Activated T-helper 1 cell treated with anti-CD3 and anti-CD28 coated beads, Interleukin-12 subunit alpha, Interleukin-12 subunit beta, Interleukin-2, Interleukin-4 antibody, amounts not matched to agents 30 ng/mL and 10 ng/mL and 1 ng/mL, durations not matched to agents 14 hours and 24 hours and 36 hours (primary cell): ENCODE data around the gene SPDYE6. TPM values are rescaled to one million over a fixed set of nuclear protein-coding genes. Genes with fewer than 3 reads are reported as not detected.
"Not testable (repeated sequence)": the region's sequence is repeated elsewhere in the genome, so short reads cannot be mapped to it uniquely, and the experiment has no call there.

Source experiments
- DNase-seq: peaks from one replicate; pipeline ENCODE4 v3.0.0; 2021; ENCODE audit warnings: low spot score
- H3K27ac Mint-ChIP-seq: one replicate; pipeline ENCODE4 v1.8.0; 2021; ENCODE audit warnings: mild to moderate bottlenecking, mixed read lengths
- H3K27me3 Mint-ChIP-seq: one replicate; pipeline ENCODE4 v1.8.0; 2022; ENCODE audit warnings: mild to moderate bottlenecking, moderate library complexity, mixed read lengths; ENCODE audit not compliant: insufficient read depth
- H3K36me3 Mint-ChIP-seq: one replicate; pipeline ENCODE4 v1.8.0; 2021; ENCODE audit warnings: low read depth, mixed read lengths
- H3K4me1 Mint-ChIP-seq: one replicate; pipeline ENCODE4 v1.8.0; 2021; ENCODE audit warnings: low read depth, mixed read lengths
- H3K4me3 Mint-ChIP-seq: one replicate; pipeline ENCODE4 v1.8.0; 2021; ENCODE audit warnings: mild to moderate bottlenecking, moderate library complexity, mixed read lengths
- H3K9me3 Mint-ChIP-seq: one replicate; pipeline ENCODE4 v1.8.0; 2021; ENCODE audit warnings: mixed read lengths
- intact Hi-C: fragments of 100-400 bp; cut with micrococcal nuclease; formaldehyde crosslinking; loops from one replicate; pipeline ENCODE4 v1.15.1; 2024
- total RNA-seq: library from RNA; stranded (reverse); gene quantifications from 2 replicates; pipeline ENCODE4 v1.2.3, GENCODE V29; 2022

SPDYE6 gene
- total RNA-seq, 1 donor from 2014 or later, result not detected

DNA sequence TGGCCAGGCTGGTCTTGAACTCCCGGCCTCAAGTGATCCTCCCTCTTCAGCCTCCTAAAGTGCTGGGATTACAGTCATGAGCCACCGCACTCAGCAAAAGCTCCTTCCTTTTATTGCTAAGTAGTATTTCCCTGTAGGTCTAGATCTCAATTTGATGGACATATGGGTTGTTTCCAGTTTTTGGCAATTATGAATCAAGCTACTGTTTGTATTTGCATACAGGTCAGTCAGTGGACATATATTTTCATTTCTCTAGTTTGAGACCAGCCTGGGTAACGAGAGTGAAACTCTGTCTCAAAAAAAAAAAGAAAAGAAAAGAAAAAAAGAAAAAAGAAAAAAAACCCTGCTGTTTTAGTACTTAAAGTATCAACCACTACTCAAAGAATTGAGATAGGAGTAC, 33.6 kb upstream of the SPDYE6 start:
- intact Hi-C loops, result loop anchor here (1.0 kb wide), 1 partner anchor 111 kb away; no protein-coding TSS in a partner anchor
- H3K36me3 Mint-ChIP-seq, result peaks cover 19% of the 10 kb centered on the region
- H3K27me3 Mint-ChIP-seq, result no peaks in the 10 kb centered on the region
- H3K4me3 Mint-ChIP-seq, result no peak overlapping the region
- H3K9me3 Mint-ChIP-seq, result no peaks in the 10 kb centered on the region
- H3K4me1 Mint-ChIP-seq, result no peaks in the 10 kb centered on the region
- H3K27ac Mint-ChIP-seq, result no peak overlapping the region
- no peak for DNase-seq

DNA sequence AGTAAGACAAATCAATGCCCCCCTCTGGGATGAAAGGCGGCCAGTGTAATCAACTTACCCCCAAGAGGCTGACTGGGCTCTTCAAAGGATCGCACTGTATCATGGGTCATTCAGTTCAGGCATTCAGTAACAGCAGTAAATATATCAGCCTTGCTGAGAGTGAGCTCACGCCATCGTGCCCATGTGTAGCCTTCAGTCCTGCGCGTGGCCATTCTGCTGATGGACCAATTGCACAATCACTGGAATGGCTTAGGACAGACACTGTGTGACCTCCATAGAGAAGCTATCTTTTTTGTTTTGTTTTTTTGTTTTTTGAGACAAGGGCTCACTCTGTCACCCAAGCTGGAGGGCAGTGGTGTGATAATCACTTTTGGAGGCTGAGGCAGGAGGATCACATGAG, 30.8 kb upstream of the SPDYE6 start:
- Mint-ChIP-seq H3K36me3 (peaks cover 14% of the 10 kb centered on the region), H3K27ac (no peak overlapping the region), H3K4me1 (no peaks in the 10 kb centered on the region), H3K9me3 (no peaks in the 10 kb centered on the region), H3K27me3 (no peaks in the 10 kb centered on the region), H3K4me3 (no peak overlapping the region)
- DNase-seq, result no peak
- intact Hi-C loops, result no loop called here

DNA sequence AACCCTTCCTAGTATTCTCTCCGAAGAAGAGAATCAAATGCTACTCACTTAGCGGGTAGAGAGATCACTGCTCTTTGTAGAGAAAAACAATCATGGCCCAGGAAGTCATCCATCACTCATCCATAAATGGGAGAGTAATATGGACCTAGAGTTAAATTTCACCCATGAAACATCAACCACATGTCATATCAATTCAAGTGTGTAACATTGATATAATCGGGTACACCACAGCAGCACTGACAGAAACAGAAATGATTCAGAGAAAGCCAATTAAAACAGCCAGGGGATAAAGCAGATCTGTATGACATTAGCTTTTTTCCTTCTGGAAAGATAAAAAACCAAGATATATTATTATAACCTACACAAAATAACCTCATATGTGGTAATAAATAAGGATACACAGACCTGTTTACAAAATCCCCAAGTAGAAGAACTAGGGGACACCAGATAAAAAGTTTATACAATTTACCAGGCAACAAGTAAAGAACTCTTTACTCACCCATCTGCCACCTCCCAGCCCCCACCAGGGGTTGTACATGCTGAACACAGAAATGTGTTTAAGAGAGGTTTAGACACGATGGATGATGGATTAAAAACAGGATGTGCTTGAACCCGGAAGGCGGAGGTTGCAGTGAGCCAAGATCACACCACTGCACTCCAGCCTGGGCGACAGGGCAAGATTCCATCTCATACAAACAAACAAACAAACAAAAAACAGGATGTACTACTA, 25.6 kb upstream of the SPDYE6 start:
- intact Hi-C loops, H3K27ac Mint-ChIP-seq: not testable (repeated sequence)

DNA sequence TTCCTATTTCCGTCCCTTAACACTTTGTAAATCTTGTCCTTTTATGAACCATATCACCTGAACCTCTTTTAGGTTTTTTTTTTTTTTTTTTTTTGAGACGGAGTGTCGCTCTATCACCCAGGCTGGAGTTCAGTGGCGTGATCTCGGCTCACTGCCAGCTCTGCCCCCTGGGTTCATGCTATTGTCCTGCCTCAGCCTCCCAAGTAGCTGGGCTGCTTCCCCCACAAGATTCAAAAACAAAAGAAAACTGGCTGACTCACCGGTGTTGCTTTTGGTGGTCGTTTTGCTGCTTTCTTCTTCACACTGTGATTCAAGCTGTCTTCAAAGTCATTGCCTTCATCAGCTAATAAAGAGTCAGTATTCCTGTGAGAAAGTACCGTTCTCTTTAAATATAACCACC, 24.6 kb upstream of the SPDYE6 start:
- intact Hi-C loops, H3K27ac Mint-ChIP-seq, H3K9me3 Mint-ChIP-seq, H3K4me3 Mint-ChIP-seq, DNase-seq, H3K27me3 Mint-ChIP-seq, H3K4me1 Mint-ChIP-seq: not testable (repeated sequence)
- H3K36me3 Mint-ChIP-seq, result peaks cover 33% of the 10 kb centered on the region

More for the DNA sequence above, 25.6 kb upstream of the SPDYE6 start:
- DNase-seq, H3K27me3 Mint-ChIP-seq, H3K4me1 Mint-ChIP-seq, H3K4me3 Mint-ChIP-seq, H3K9me3 Mint-ChIP-seq: not testable (repeated sequence)
- peaks cover 32% of the 10 kb centered on the region for H3K36me3 Mint-ChIP-seq

DNA sequence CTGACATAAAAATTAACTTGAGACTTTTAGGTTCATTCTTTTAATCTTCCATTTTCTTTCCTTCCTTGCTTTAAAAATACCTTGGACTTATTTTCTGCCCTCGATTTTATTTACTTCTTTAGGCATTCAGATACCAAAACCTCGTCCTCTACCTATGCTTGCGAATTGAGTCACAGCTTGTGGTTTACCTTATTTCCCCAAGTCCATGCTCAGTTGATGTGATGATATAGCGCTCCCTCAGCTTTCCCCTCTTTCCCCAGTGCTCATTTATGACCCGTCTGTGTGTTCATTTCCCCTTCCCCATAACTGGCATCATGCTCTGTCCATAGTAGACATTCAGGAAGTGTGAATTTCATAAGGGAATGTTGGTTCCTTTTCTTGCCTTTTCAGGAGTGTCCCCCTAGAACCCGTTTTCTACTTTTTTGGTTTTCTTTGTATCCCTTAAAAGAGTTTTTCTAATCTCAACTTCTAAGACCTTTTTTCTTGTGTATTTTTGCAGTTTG, 20.8 kb upstream of the SPDYE6 start:
- no peak overlapping the region for H3K4me3 Mint-ChIP-seq
- H3K9me3 Mint-ChIP-seq, result no peaks in the 10 kb centered on the region
- peaks cover 11% of the 10 kb centered on the region for H3K4me1 Mint-ChIP-seq
- H3K27ac Mint-ChIP-seq, result peak overlapping the region; percentile 0
- peaks cover 37% of the 10 kb centered on the region for H3K36me3 Mint-ChIP-seq
- intact Hi-C loops, result no loop called here
- H3K27me3 Mint-ChIP-seq, result no peaks in the 10 kb centered on the region
- DNase-seq, result no peak

DNA sequence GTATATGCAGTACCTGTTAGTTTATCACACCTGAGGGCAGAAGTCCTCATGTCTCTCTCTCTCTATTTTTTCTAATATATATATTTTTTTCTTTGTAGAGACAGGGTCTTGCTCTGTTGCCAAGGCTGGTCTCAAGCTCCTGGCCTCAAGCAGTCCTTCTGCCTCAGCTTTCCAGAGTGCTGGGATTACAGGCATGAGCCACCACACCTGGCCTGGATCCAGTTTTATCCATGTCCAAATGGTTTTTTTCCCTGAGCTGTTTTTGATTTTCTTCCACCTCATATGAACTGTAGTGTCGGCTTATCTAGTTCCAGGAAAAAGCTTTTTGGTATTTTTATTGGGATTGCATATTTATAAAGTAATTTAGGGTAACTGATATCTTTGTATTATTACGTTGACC, 16.6 kb upstream of the SPDYE6 start:
- H3K27ac Mint-ChIP-seq, intact Hi-C loops, DNase-seq, H3K4me3 Mint-ChIP-seq, H3K27me3 Mint-ChIP-seq, H3K9me3 Mint-ChIP-seq: not testable (repeated sequence)
- Mint-ChIP-seq H3K4me1 (peaks cover 20% of the 10 kb centered on the region), H3K36me3 (peaks cover 39% of the 10 kb centered on the region)

DNA sequence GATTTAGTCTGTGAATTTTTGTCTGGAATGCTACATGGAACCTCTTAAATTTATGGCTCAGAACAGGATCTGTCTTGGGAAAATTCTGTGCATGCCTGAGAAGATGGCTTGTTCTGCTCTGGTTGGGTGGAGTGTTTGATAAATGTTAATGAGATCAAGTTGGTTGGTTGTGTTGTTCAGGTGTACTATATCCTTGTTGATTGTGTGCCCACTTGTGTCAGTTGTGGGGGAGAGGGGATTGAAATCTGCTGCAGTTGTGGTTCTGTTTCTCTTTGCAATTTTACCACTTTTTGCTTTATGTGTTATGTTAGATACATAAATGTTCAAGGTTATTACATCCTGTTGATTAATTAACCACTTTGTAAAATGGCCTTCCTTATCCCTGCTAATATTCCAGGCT, 13.8 kb upstream of the SPDYE6 start:
- H3K4me1 Mint-ChIP-seq, result peaks cover 20% of the 10 kb centered on the region
- H3K27me3 Mint-ChIP-seq, H3K9me3 Mint-ChIP-seq, H3K27ac Mint-ChIP-seq, intact Hi-C loops, DNase-seq, H3K4me3 Mint-ChIP-seq: not testable (repeated sequence)
- peaks cover 32% of the 10 kb centered on the region for H3K36me3 Mint-ChIP-seq

DNA sequence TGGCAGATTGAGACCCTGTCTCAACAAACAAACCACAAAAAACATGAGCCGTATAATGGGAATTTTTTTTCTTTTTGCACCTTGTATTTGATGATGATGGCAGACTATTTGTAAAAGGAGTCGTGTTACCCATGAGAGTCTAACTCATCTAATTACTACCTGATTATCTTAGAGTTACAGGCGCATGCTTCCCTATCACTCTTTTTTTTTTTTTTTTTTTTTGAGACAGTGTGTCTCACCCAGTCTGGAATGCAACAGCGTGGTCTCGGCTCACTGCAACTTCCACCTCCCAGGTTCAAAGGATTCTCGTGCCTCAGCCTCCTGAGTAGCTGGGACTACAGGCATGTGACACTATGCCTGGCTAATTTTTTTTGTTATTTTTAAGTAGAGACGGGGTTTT, 9.1 kb upstream of the SPDYE6 start:
- DNase-seq, H3K27me3 Mint-ChIP-seq, H3K9me3 Mint-ChIP-seq, intact Hi-C loops, H3K27ac Mint-ChIP-seq: not testable (repeated sequence)
- Mint-ChIP-seq H3K4me1 (peaks cover 17% of the 10 kb centered on the region), H3K36me3 (peaks cover 16% of the 10 kb centered on the region), H3K4me3 (peak overlapping the region; percentile 58)

DNA sequence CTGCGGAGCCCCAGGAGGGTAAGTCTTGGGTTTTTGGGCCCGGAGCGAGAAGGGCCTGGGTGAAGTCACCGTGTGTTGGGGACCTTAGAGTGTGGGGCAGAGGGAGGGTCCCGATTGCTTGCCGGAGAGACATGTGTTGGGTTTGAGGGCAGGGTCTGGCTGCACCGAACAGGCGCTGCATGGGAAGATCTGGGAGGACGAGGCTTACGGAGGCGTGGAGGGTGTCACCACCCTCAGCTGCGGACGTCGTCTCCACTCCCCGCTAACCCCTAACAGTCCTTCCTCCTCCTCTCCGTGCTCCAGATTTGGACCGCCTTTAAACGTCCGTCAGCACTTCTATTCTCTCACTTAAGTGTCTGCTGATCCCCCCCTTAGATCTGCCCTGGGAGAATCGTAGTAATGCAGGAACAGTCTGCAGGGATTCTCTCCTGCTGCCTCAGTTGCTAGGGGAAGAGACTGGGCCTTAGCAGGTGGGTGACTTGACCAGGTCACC, 8.2 kb upstream of the SPDYE6 start:
- H3K36me3 Mint-ChIP-seq, H3K27me3 Mint-ChIP-seq, intact Hi-C loops, H3K9me3 Mint-ChIP-seq: not testable (repeated sequence)
- H3K4me3 Mint-ChIP-seq, result peak overlapping the region; percentile 93
- peaks cover 12% of the 10 kb centered on the region for H3K4me1 Mint-ChIP-seq
- peak overlapping the region; percentile 78 for H3K27ac Mint-ChIP-seq
- DNase-seq, result peak; percentile 6

DNA sequence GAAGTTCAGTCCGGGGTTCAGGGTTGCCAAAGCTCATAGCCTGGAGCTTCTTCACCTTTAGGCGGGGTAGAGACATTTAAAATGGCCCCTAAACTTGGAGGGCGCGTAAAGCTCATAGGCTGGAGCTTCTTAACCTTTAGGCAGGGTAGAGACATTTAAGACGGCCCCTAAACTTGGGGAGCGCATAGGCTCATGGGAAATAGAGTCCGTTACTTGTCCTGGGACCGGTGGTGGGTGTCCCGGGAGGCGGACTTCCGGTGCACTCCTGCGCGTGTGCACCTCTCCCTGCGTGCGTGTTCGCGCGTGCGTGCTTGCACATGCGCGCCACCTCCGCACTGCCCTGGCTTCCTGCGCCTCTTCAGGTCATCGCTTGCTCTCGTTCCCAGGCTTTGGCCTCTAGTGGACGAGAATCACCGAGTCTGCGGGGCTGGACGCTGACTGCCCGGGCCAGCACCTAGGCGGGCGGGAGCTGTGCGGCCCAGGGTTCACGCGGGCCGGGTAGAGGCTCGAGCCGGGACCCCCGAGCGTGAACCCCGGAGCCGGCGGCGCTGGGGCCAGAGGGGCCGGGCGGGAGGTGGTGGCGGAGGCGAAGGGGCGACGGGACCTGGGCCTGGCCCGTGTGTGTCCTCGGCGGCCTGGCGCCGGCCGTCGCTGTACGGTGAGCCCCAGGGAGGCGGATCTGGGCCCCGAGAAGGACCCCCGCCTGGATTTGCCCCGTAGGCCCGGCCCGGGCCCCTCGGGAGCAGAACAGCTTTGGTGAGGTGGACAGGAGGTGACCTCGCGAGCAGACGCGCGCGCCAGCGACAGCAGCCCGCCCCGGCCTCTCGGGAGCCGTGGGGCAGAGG, 7.5 kb upstream of the SPDYE6 start:
- intact Hi-C loops, result loop anchor here (1.0 kb wide), 3 partner anchors 33 to 101 kb away; partner anchors contain the start of genes ALKBH4, LRWD1 and PRKRIP1

DNA sequence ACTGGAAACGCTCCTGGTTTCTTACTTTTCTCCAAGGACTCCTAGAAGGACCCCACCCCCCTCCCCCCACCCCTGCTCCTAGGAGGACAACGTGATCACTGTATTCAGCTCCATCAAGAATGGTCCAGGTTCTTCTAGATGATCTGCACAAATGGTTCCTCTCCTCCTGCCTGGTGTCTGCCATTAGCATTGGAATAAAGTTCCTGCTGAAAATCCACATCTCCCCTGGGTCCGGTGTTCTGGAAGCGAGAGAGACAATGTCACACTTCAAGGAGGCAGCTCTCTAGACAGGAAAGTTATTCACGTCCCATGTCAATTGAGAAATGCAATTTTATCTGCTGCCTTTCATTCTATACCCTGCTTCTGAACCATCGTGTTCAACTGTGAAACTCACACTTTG, 9.3 kb downstream of the SPDYE6 start:
- not testable (repeated sequence) for H3K4me1 Mint-ChIP-seq, DNase-seq, H3K27me3 Mint-ChIP-seq

More for the DNA sequence above, 7.5 kb upstream of the SPDYE6 start:
- DNase-seq, result peak; percentile 94
- peak overlapping the region; percentile 93 for H3K4me3 Mint-ChIP-seq
- H3K4me1 Mint-ChIP-seq, result peaks cover 12% of the 10 kb centered on the region
- not testable (repeated sequence) for H3K36me3 Mint-ChIP-seq, H3K27me3 Mint-ChIP-seq, H3K9me3 Mint-ChIP-seq
- peak overlapping the region; percentile 83 for H3K27ac Mint-ChIP-seq

DNA sequence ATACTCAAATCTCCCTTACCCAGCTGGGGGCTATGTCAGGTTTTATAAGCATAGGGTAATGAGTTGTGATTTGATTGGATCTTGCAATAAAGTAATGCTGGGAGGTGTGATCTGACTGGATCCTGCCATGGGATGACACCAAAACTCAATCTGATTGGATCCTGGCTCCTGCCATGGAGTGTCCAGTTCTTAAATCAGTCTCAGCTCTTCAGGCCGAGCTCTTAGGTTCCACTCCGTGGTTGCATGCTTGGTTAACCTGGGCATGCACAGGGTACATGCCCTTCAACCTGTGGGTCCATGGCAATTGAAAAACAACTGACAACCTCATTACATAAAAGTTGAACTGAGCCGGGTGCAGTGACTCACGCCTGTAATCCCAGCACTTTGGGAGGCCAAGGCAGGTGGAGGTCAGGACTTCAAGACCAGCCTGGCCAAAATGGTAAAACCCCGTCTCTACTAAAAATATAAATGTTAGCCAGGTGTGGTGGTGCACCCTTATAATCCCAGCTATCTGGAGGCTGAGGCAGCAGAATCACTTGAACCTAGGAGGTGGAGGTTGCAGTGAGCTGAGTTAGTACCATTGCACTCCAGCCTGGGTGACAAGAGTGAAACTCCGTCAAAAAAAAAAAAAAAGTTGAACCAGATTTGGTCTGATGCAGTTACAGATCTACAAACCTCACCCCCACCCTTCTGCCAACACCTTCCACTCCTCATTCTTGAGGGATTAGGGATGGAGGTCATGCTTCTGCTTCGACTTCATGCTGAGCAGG, 15.5 kb downstream of the SPDYE6 start:
- H3K4me3 Mint-ChIP-seq, H3K9me3 Mint-ChIP-seq, H3K4me1 Mint-ChIP-seq, DNase-seq, H3K27ac Mint-ChIP-seq, intact Hi-C loops, H3K27me3 Mint-ChIP-seq, H3K36me3 Mint-ChIP-seq: not testable (repeated sequence)

More for the DNA sequence above, 9.3 kb downstream of the SPDYE6 start:
- H3K36me3 Mint-ChIP-seq, H3K4me3 Mint-ChIP-seq, intact Hi-C loops, H3K9me3 Mint-ChIP-seq, H3K27ac Mint-ChIP-seq: not testable (repeated sequence)
